ENCODE measurements around the gene PPP1R9A.

DNA sequence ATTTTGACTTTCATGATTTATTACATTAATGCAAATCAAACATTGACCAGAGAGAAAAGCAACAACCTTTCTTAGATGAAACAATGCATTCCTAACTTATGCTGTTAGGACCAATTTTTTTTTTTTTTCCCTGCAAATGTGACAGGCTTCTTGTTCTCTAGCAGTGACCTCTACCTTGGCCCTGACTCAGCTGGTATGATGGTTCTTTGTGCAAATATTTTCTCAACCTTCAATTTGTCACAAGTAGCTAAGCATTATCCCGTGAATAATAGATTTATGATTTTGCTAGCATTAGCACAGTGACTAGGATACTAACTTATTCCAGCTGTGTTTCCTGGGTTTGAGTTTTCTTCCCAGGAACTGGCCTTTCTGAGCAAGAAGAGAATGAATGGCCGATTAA is 64.9 kb downstream of the PPP1R9A start:
- TF ChIP-seq CTCF (IDR thresholded peaks at IDR 0.05) (no peak), POLR2AphosphoS5 (IDR thresholded peaks at IDR 0.05) (no peak), POLR2A (IDR thresholded peaks at IDR 0.05) (no peak), EP300 (IDR thresholded peaks at IDR 0.05) (no peak)

Measured in gastroesophageal sphincter (tissue), 3 donors.